Karpas-422 (cell line): ENCODE data around the gene STXBP6. TPM values are rescaled to one million over a fixed set of nuclear protein-coding genes. Genes with fewer than 3 reads are reported as not detected.
"Not testable (repeated sequence)": the region's sequence is repeated elsewhere in the genome, so short reads cannot be mapped to it uniquely, and the experiment has no call there.

Experiments
- DNase-seq: peaks from one replicate; pipeline ENCODE4 v3.0.0-alpha.2; 2015
- H2AFZ ChIP-seq: fragments of 200-600 bp; sonication (generic); 2 replicates; pipeline ENCODE4 v1.6.1; 2014; ENCODE audit warnings: antibody characterized with exemption, low read length, mixed read lengths
- H3K27ac ChIP-seq: fragments of 200-600 bp; sonication (generic); 2 replicates; pipeline ENCODE4 v1.5.1; 2014; ENCODE audit warnings: mild to moderate bottlenecking, low read length, moderate library complexity
- H3K27me3 ChIP-seq: fragments of 200-600 bp; sonication (generic); 2 replicates; pipeline ENCODE4 v1.6.1; 2014; ENCODE audit warnings: low read length, mixed read lengths
- H3K36me3 ChIP-seq: fragments of 200-600 bp; sonication (generic); 2 replicates; pipeline ENCODE4 v1.6.1; 2014; ENCODE audit warnings: low read length, mixed read lengths; ENCODE audit not compliant: insufficient read depth
- H3K4me1 ChIP-seq: fragments of 200-600 bp; sonication (generic); 2 replicates; pipeline ENCODE4 v1.6.1; 2014; ENCODE audit warnings: mild to moderate bottlenecking, low read length, mixed read lengths
- H3K4me2 ChIP-seq: fragments of 200-600 bp; sonication (generic); 2 replicates; pipeline ENCODE4 v1.6.1; 2014; ENCODE audit warnings: low read length, low read depth, mild to moderate bottlenecking; ENCODE audit not compliant: poor library complexity, severe bottlenecking
- H3K4me3 ChIP-seq: fragments of 200-600 bp; sonication (generic); 2 replicates; pipeline ENCODE4 v1.5.1; 2014; ENCODE audit warnings: mild to moderate bottlenecking, antibody characterized with exemption, low read length, mixed read lengths
- H3K79me2 ChIP-seq: fragments of 200-600 bp; sonication (generic); 2 replicates; pipeline ENCODE4 v1.6.1; 2014; ENCODE audit warnings: mild to moderate bottlenecking, low read length, mixed read lengths
- H3K9ac ChIP-seq: fragments of 200-600 bp; sonication (generic); 2 replicates; pipeline ENCODE4 v1.6.0; 2014; ENCODE audit warnings: low read length
- H3K9me2 ChIP-seq: fragments of 200-600 bp; sonication (generic), shearing (Covaris generic); replicated peaks from 2 replicates; pipeline ENCODE4 v1.6.0; 2014; ENCODE audit warnings: mild to moderate bottlenecking, low read length, moderate library complexity; ENCODE audit not compliant: insufficient read depth
- H3K9me3 ChIP-seq: fragments of 300-700, 200-600 bp; sonication (generic); 2 replicates; pipeline ENCODE4 v1.6.1; 2014; ENCODE audit warnings: low read length, mixed read lengths
- H4K20me1 ChIP-seq: fragments of 200-600 bp; sonication (generic); 2 replicates; pipeline ENCODE4 v1.6.1; 2014; ENCODE audit warnings: mild to moderate bottlenecking, antibody characterized with exemption, low read length, low read depth; ENCODE audit not compliant: insufficient read depth
- total RNA-seq: library from RNA; depleted of rRNA; stranded (reverse); fragments of >200 nt; shearing (Covaris generic); gene quantifications from 2 replicates; pipeline ENCODE4 v1.2.3, GENCODE V29; 2014; ENCODE audit warnings: low replicate concordance

The STXBP6 gene
- total RNA-seq, 1 experiment from 2014 or later: 1.3 TPM

DNA sequence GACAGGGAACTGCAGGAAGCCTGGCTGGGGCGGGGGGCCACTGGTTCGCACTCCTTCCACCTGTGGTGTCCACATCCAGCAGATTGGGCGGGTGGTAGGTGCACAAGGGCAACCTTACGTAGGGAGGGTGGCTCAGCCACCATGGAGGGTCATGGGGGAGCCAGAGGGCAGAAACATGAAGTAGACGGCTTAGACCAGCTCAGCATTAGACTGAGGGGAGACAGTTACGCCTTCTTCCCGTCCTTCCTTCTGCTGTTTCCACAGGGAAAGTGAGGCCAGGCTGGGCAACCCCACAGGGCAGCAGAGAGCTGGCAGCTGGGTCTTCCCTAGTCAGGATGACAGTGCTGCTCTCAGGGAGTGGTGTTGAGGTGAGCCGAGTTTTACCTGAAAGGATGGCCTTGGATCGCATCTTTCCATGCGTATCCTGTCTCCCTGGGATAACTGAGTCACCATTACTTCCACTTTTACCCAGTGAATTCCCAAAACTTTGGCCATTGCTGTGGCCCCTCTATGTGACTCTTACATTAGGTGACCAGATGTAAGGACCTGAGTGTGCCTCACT, 245.9 kb downstream of the STXBP6 start:
- Histone ChIP-seq H3K4me3 (no peak overlapping the region), H3K27ac (no peak overlapping the region), H4K20me1 (no peaks in the 10 kb centered on the region), H3K4me2 (no peak overlapping the region), H3K4me1 (no peaks in the 10 kb centered on the region), H2AFZ (no peak overlapping the region), H3K79me2 (no peaks in the 10 kb centered on the region), H3K9me2 (no peaks in the 10 kb centered on the region), H3K9ac (no peak overlapping the region), H3K9me3 (no peaks in the 10 kb centered on the region), H3K27me3 (no peaks in the 10 kb centered on the region), H3K36me3 (no peaks in the 10 kb centered on the region)
- DNase-seq: no peak

DNA sequence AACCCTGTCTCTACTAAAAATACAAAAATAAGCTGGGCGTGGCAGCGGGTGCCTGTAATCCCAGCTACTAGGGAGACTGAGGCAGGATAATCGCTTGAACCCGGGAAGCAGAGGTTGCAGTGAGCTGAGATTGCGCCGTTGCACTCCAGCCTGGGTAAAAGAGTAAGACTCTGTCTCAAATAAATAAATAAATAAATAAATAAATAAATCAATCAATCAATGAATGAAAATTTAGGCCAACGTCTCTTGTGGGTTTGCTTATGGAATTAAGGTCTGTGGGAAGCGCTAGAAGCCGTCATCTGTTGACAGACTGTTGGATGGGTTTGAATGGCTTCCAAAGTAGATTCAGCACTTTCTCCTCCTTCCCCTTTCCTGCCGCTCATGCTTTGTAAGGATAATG, 246.5 kb downstream of the STXBP6 start:
- H3K9ac ChIP-seq, H3K4me2 ChIP-seq, H3K27me3 ChIP-seq, H3K9me2 ChIP-seq, H3K9me3 ChIP-seq, DNase-seq, H3K27ac ChIP-seq, H2AFZ ChIP-seq, H4K20me1 ChIP-seq, H3K4me3 ChIP-seq, H3K79me2 ChIP-seq, H3K36me3 ChIP-seq, H3K4me1 ChIP-seq: not testable (repeated sequence)

DNA sequence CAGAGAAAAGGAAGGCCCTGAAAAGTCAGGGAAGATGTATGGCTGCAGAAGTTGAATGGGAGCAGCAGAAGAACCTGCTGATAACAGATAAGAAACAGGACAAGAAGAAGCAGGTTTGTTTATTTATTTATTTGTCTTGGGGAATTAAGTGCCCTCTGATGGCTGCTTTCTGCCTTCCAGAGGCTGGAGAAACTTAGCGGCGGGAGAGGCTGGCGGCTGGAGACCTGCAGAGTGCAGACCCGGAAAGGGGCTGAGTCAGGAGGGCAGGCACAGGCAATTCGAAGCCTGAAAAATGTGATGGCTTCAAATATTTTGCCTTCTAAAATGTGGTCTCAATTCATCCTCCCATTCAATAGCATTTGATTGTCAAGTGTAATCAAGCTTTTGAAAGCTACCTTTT, 247.7 kb downstream of the STXBP6 start:
- Histone ChIP-seq H3K9me2 (no peaks in the 10 kb centered on the region), H3K27me3 (no peaks in the 10 kb centered on the region), H3K79me2 (no peaks in the 10 kb centered on the region), H3K4me3 (no peak overlapping the region), H3K9ac (no peak overlapping the region), H3K4me2 (no peak overlapping the region), H3K36me3 (no peaks in the 10 kb centered on the region), H3K27ac (no peak overlapping the region), H4K20me1 (no peaks in the 10 kb centered on the region), H3K9me3 (no peaks in the 10 kb centered on the region), H3K4me1 (no peaks in the 10 kb centered on the region), H2AFZ (no peak overlapping the region)
- DNase-seq: no peak

DNA sequence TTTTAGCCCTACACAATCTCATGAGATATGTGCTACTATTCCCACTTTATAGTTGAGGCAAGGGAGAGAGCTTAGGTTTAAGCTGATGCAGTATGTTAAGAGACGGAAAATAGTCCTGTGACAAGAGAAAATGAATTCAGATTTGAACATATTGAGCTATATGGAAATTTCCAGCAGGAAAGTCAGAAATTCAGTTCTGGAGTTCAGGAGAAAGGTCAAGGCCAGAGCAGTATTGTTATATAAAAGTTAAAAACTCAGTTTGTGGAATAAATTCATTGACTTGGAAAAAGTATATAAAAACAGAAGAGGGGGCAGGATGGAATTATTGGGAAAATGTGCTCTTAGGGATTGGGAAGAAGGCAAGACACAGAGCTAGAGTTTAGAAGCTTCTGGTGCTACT, 248.9 kb downstream of the STXBP6 start:
- Histone ChIP-seq H3K36me3 (no peaks in the 10 kb centered on the region), H3K79me2 (no peaks in the 10 kb centered on the region), H3K9me3 (no peaks in the 10 kb centered on the region), H3K4me1 (no peaks in the 10 kb centered on the region), H3K4me3 (no peak overlapping the region), H3K4me2 (no peak overlapping the region), H3K9ac (no peak overlapping the region), H3K27ac (no peak overlapping the region), H3K27me3 (no peaks in the 10 kb centered on the region), H4K20me1 (no peaks in the 10 kb centered on the region), H2AFZ (no peak overlapping the region), H3K9me2 (no peaks in the 10 kb centered on the region)
- DNase-seq: no peak

DNA sequence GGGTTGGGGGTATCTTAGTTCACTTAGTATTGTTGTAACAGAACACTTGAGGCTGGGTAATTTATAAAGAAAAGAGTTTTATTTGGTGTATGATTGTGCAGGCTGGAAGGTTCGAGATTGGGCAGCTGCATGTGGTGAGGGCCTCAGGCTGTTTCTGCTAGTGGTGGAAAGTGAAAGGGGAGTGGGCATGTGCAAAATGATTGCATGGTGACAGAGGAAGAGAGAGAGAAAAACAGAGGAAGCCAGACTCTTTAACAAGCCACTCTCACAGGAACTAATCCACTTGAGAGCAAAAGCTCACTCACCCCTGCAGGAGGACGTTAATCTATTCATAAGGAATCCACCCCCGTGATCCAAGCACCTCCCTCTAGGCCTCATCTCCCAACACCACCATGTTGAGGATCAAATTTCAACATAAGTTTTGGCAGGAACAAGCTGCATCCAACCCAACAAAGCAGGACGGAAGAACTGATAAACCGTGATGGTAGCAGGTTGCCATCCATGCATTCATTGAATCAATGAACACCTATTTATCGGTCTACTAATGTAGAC, 251.0 kb downstream of the STXBP6 start:
- Histone ChIP-seq H3K9ac (no peak overlapping the region), H3K27ac (no peak overlapping the region), H2AFZ (no peak overlapping the region), H3K4me2 (no peak overlapping the region), H3K9me3 (no peaks in the 10 kb centered on the region), H3K79me2 (no peaks in the 10 kb centered on the region), H3K27me3 (no peaks in the 10 kb centered on the region), H3K36me3 (no peaks in the 10 kb centered on the region), H3K4me1 (no peaks in the 10 kb centered on the region), H4K20me1 (no peaks in the 10 kb centered on the region), H3K9me2 (no peaks in the 10 kb centered on the region), H3K4me3 (no peak overlapping the region)
- no peak for DNase-seq

DNA sequence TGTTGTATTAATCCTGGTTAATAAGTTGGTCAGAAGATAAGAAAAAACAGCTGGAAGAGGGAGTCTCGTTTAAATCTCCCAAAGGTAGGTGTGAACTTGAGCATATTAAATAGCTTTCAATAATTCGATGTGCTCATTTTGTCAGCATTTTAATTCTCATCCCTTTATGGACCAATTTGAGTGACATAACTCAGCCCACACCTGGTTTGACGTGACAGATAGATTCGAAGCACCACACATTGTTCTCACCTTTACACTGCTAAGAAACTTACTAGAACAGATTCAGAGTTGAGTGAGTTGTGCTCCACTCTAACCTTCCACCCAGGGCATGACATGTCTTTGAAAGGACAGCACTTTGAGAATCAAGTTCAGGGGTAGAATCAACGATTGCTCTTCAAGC, 254.5 kb downstream of the STXBP6 start:
- Histone ChIP-seq H3K4me3 (no peak overlapping the region), H3K9me2 (no peaks in the 10 kb centered on the region), H3K4me2 (no peak overlapping the region), H3K27me3 (no peaks in the 10 kb centered on the region), H3K9ac (no peak overlapping the region), H3K9me3 (no peaks in the 10 kb centered on the region; the same call in 1 of the 2 replicates), H3K36me3 (no peaks in the 10 kb centered on the region), H3K79me2 (no peaks in the 10 kb centered on the region), H3K4me1 (no peaks in the 10 kb centered on the region), H3K27ac (no peak overlapping the region), H4K20me1 (no peaks in the 10 kb centered on the region), H2AFZ (no peak overlapping the region)
- no peak for DNase-seq

DNA sequence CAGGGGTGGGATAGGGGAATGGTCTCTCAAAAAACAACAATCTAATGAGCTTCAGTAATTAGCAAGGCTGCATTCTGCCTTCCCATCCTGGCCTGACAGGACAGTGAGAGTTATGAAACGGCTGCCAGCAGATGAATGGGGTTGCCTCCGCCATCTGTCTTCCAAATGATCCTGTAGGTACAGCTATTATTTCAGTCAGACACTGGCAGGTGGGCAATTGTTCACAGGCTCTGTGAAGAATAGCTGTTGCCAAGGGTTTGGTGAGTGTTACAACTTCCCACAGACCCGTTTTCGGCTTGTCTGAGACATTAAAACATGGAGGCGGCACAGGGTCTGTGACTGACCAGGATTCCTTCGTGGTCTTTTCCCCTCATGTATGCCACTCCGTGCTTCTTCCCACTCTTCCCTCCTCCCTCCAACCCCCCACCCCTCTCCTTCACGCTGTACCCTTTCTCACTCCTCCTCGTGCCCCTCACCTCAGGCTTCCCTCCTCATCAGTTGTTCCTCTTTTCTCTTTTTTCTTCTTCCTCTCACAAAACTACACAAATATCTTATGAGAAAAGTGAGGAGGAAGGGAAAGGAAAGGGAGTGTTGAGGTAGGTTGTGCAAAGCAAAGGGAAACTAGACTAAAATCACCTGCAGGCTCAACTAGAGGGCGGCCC, 255.2 kb downstream of the STXBP6 start:
- Histone ChIP-seq H3K9me2 (no peaks in the 10 kb centered on the region), H3K36me3 (no peaks in the 10 kb centered on the region), H4K20me1 (no peaks in the 10 kb centered on the region), H3K4me3 (no peak overlapping the region), H2AFZ (no peak overlapping the region), H3K9me3 (no peaks in the 10 kb centered on the region; the same call in 1 of the 2 replicates), H3K4me2 (no peak overlapping the region), H3K4me1 (no peaks in the 10 kb centered on the region), H3K27me3 (no peaks in the 10 kb centered on the region), H3K9ac (no peak overlapping the region), H3K27ac (no peak overlapping the region), H3K79me2 (no peaks in the 10 kb centered on the region)
- no peak for DNase-seq

DNA sequence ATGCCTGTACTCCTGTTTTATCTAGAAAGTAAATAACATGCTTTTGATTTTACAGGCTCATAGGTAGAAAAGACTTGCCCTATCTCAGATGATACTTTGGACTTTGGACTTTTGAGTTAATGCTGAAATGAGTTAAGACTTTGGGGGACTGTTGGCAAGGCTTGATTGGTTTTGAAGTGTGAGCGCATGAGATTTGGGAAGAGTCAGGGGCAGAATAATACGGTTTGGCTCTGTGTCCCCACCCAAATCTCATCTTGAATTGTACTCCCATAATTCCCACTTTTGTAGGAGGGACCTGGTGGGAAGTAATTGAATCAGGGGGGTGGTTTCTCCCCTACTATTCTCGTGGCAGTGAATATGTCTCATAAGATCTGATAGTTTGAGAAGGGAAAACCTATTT, 259.8 kb downstream of the STXBP6 start:
- Histone ChIP-seq H3K9me2 (no peaks in the 10 kb centered on the region), H3K4me2 (no peak overlapping the region), H3K79me2 (no peaks in the 10 kb centered on the region), H3K27ac (no peak overlapping the region), H3K36me3 (no peaks in the 10 kb centered on the region), H2AFZ (no peak overlapping the region), H3K4me3 (no peak overlapping the region), H3K9me3 (no peaks in the 10 kb centered on the region; the same call in 1 of the 2 replicates), H3K27me3 (no peaks in the 10 kb centered on the region), H3K4me1 (no peaks in the 10 kb centered on the region), H3K9ac (no peak overlapping the region), H4K20me1 (no peaks in the 10 kb centered on the region)
- DNase-seq: no peak
